SH-SY5Y (cell line): ENCODE results near the gene TMEM184A.

Experiments used
- GATA2 ChIP-seq: IDR thresholded peaks from 2 replicates; pipeline ENCODE4 v1.6.1; 2011; ENCODE audit warnings: mild to moderate bottlenecking, low read depth, low read length
- GATA3 ChIP-seq: IDR thresholded peaks from 2 replicates; pipeline ENCODE4 v1.6.1; 2011; ENCODE audit warnings: low read depth, mild to moderate bottlenecking, low read length, moderate library complexity

The TMEM184A gene

GRCh38 chr7:1495564-1496242 lies 60.3 kb downstream of the TMEM184A start:
- TF ChIP-seq GATA3 (no peak), GATA2 (no peak)

- TF ChIP-seq GATA2, result no peak
Observed at GRCh38 chr7:1494866-1495563, 61.0 kb downstream of the TMEM184A start.

GRCh38 chr7:1494447-1494846 lies 61.6 kb downstream of the TMEM184A start:
- TF ChIP-seq GATA3 (no peak), GATA2 (no peak)

GRCh38 chr7:1493571-1493970 lies 62.4 kb downstream of the TMEM184A start:
- TF ChIP-seq GATA3 (no peak), GATA2 (no peak)

GRCh38 chr7:1493129-1493528 lies 62.9 kb downstream of the TMEM184A start:
- TF ChIP-seq GATA3 (no peak), GATA2 (no peak)

- TF ChIP-seq GATA2 (no peak), GATA3 (no peak)
Observed at GRCh38 chr7:1492640-1493039, 63.4 kb downstream of the TMEM184A start.
